T-cell (primary cell): Measurements from ENCODE around the gene BIN2. TPM values are rescaled to one million over a fixed set of nuclear protein-coding genes. Genes with fewer than 3 reads are reported as not detected.

Experiments used
- ATAC-seq, 4 experiments: fragments of 200-7000 bp in 3 of 4; fragments of 150-1000 bp in 1 of 4; cut with Tn5 transposase; replicated peaks in 1 of 4; 1 replicate in 3 of 4; 2 replicates in 1 of 4; pipeline ENCODE4 v1.10.0; 2021; ENCODE audit warnings: moderate library complexity in 3 of 4, mild to moderate bottlenecking in 2 of 4, moderate number of reproducible peaks in 1 of 4
- CTCF ChIA-PET, 2 donors: fragments of 300-600 bp; sonication (Branson Sonifier 250); formaldehyde crosslinking; loops; one replicate each; lab custom pipeline; 2022; ENCODE audit warnings: antibody characterized with exemption in 2 of 2; lab: Charles Lee
- POLR2A ChIA-PET, 2 donors: fragments of 300-600 bp; sonication (Branson Sonifier 250); formaldehyde crosslinking; loops; one replicate each; lab custom pipeline; 2022; ENCODE audit warnings: antibody characterized with exemption in 2 of 2; lab: Charles Lee
- DNase-seq, 35 experiments: peaks; one replicate each; pipeline versions ENCODE4 v3.0.0 to v3.0.0-alpha.2; 2013 to 2023
- H3K27ac ChIP-seq: one replicate; pipeline ENCODE4 v1.5.1; 2013; ENCODE audit warnings: low read length
- H3K27me3 ChIP-seq, 2 experiments: replicated peaks in 1 of 2; 1 replicate in 1 of 2; 2 replicates in 1 of 2; pipeline versions ENCODE4 v1.6.1 to v1.7.0; 2013; ENCODE audit warnings: low read length in 1 of 2, mixed read lengths in 1 of 2; ENCODE audit not compliant: control insufficient read depth in 2 of 2, insufficient read depth in 2 of 2; ENCODE audit errors: extremely low read depth in 1 of 2
- H3K36me3 ChIP-seq, 2 donors: 1 replicate in 1 of 2; 2 replicates in 1 of 2; pipeline versions ENCODE4 v1.6.1 to v1.7.0; 2013; ENCODE audit warnings: low read length in 1 of 2; ENCODE audit not compliant: control insufficient read depth in 2 of 2, insufficient read depth in 1 of 2; ENCODE audit errors: extremely low read depth in 1 of 2
- H3K4me1 ChIP-seq, 2 experiments: 1 replicate in 1 of 2; 2 replicates in 1 of 2; pipeline versions ENCODE4 v1.6.1 to v1.7.0; 2013; ENCODE audit warnings: low read length in 2 of 2, mixed read lengths in 1 of 2; ENCODE audit not compliant: insufficient read depth in 2 of 2, control insufficient read depth in 1 of 2; ENCODE audit errors: extremely low read depth in 1 of 2
- H3K4me3 ChIP-seq, 2 donors: 1 replicate in 1 of 2; 2 replicates in 1 of 2; pipeline versions ENCODE4 v1.5.1 to v1.7.0; 2013; ENCODE audit warnings: mild to moderate bottlenecking in 2 of 2, low read length in 1 of 2, moderate library complexity in 1 of 2; ENCODE audit not compliant: control insufficient read depth in 1 of 2; ENCODE audit errors: extremely low read depth in 1 of 2
- H3K9me3 ChIP-seq: 2 replicates; pipeline ENCODE4 v1.7.0; 2013
- H3K27ac Mint-ChIP-seq, 2 donors: one replicate each; pipeline ENCODE4 v1.8.0; 2020 to 2021; ENCODE audit warnings: mild to moderate bottlenecking in 2 of 2, mixed read lengths in 2 of 2
- H3K27me3 Mint-ChIP-seq, 2 donors: one replicate each; pipeline ENCODE4 v1.8.0; 2021 to 2022; ENCODE audit warnings: mixed read lengths in 2 of 2
- H3K36me3 Mint-ChIP-seq: one replicate; pipeline ENCODE4 v1.8.0; 2021; ENCODE audit warnings: mixed read lengths
- H3K4me1 Mint-ChIP-seq, 3 donors: one replicate each; pipeline ENCODE4 v1.8.0; 2020 to 2022; ENCODE audit warnings: mixed read lengths in 3 of 3, mild to moderate bottlenecking in 1 of 3
- H3K4me3 Mint-ChIP-seq, 3 donors: one replicate each; pipeline ENCODE4 v1.8.0; 2020 to 2022; ENCODE audit warnings: mild to moderate bottlenecking in 3 of 3, mixed read lengths in 3 of 3, moderate library complexity in 3 of 3
- H3K9me3 Mint-ChIP-seq, 3 donors: one replicate each; pipeline ENCODE4 v1.8.0; 2020 to 2022; ENCODE audit warnings: mixed read lengths in 3 of 3
- WGBS: methylation state at CpG from one replicate; pipeline ENCODE4 v1.1.5; 2013; ENCODE audit warnings: missing lambda C conversion rate; ENCODE audit not compliant: insufficient coverage; 5-methylcytosine and 5-hydroxymethylcytosine counted together
- total RNA-seq, 35 experiments: library from RNA in 6 of 35; stranded (reverse) in 6 of 35; fragments of 120-200 nt in 1 of 35; gene quantifications; one replicate each; pipeline versions ENCODE4 v1.2.1 to v1.2.4 and lab custom pipeline; 2013 to 2026

The BIN2 gene
- total RNA-seq, 5 donors from 2014 or later (not counting 1 experiment from before 2014, with no cell fraction given) = 196 to 240 (median 202) TPM

DNA sequence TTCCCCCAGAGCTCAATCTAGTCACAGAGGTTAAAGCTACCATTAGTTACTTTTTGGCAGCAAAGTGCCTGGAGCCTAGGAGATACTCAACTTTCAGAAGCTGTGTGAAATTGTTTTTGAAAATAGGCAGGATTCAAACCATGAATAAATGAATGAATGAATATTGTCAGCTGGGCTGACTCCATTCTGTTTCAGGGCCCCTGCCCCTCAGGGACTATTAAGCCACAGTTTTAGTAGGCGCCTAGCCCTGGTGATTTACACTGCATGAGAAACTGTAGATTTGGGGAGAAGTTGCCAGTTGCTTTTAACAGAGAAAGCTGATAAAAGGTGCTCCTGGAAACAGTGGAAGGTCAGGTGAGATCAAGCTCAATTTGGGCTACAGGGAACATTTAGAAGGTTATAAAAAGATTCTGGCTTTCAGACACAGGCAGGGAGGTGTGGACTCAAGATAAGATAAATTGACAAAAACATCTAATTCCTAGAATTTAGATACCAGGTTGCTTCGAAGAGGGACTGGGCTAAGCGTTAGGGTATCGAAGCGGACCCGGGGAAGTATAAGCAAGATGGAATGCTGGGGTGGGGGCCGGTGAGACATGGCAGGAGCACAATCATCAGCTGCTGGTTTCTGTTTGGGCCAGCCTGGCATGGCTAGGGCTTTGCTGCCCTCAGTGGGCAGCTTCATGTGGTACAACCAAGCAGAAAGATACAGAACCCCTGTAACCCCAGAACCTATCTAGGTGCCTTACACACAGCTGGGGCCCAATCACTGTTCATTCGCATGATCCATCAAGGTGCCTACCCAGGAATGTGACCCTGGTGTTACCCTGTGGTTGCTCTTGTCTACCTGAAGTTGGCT, 37.4 kb upstream of the BIN2 start:
- peaks cover 35% of the 10 kb centered on the region for H3K36me3 Mint-ChIP-seq
- no peaks in the 10 kb centered on the region for H3K27me3 Mint-ChIP-seq
- WGBS = 100% methylated on average over 4 of the region's 8 CpGs
- Histone ChIP-seq H3K27ac (no peak overlapping the region), H3K9me3 (no peaks in the 10 kb centered on the region), H3K36me3 (peaks cover 14 to 20% of the 10 kb centered on the region in 2 donors), H3K4me3 (no peak overlapping the region), H3K4me1 (no peaks in the 10 kb centered on the region), H3K27me3 (no peaks in the 10 kb centered on the region)
- ChIA-PET POLR2A (no interaction called here), CTCF (interaction anchor here in 1 of 2 donors (0.7 to 1.7 kb wide), 2 partner anchors 20 to 536 kb away, joined by 3 to 4 read pairs; no protein-coding TSS in a partner anchor)
- H3K4me1 Mint-ChIP-seq = peaks cover 5 to 12% (median 6%) of the 10 kb centered on the region in 3 donors
- no peaks in the 10 kb centered on the region for H3K9me3 Mint-ChIP-seq
- no peak overlapping the region for H3K27ac Mint-ChIP-seq
- no peak for DNase-seq
- H3K4me3 Mint-ChIP-seq = no peak overlapping the region
- no peak for ATAC-seq

DNA sequence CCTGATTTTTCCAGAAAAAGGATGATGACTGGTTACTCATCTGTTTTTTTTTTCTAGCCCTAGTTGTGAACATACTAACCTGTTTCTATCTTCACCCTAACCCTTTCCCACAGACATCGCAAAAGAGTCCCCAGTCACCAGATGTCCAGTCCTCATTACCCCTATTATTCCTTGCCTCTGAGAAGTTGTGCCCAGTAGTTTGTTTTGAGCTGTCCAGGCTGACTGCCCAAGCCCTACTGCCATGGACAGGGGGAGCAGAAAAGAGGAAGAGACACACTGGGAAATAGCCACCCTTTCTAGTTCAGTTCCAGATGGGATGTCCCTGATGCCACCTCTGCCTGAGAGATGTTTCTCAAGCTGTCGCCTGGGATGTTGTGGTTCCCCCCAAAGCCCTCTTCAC, 36.3 kb upstream of the BIN2 start:
- H3K4me1 ChIP-seq = no peaks in the 10 kb centered on the region
- Mint-ChIP-seq H3K4me3 (no peak overlapping the region), H3K27me3 (no peaks in the 10 kb centered on the region), H3K27ac (no peak overlapping the region), H3K36me3 (peaks cover 35% of the 10 kb centered on the region), H3K9me3 (no peaks in the 10 kb centered on the region), H3K4me1 (peaks cover 0 to 12% (median 0%) of the 10 kb centered on the region in 3 donors)
- H3K4me3 ChIP-seq = no peak overlapping the region
- ChIA-PET POLR2A (no interaction called here), CTCF (interaction anchor here (0.6 to 1.7 kb wide), 2 partner anchors 16 to 19 kb away, joined by 3 to 4 read pairs; no protein-coding TSS in a partner anchor)
- peaks cover 14 to 21% of the 10 kb centered on the region in 2 donors for H3K36me3 ChIP-seq
- DNase-seq (no peak), ATAC-seq (no peak)
- WGBS = no CpG with 5 or more reads among the region's 2 CpGs
- H3K27ac ChIP-seq = no peak overlapping the region
- no peaks in the 10 kb centered on the region for H3K9me3 ChIP-seq
- H3K27me3 ChIP-seq = no peaks in the 10 kb centered on the region

GRCh38 chr12:51359851-51360250, 35.9 kb upstream of the BIN2 start:
- Histone ChIP-seq H3K36me3 (peaks cover 14 to 24% of the 10 kb centered on the region in 2 donors), H3K4me1 (no peaks in the 10 kb centered on the region), H3K27ac (no peak overlapping the region), H3K27me3 (no peaks in the 10 kb centered on the region), H3K4me3 (no peak overlapping the region), H3K9me3 (no peaks in the 10 kb centered on the region)
- no peak for ATAC-seq
- Mint-ChIP-seq H3K27me3 (no peaks in the 10 kb centered on the region), H3K27ac (no peak overlapping the region), H3K9me3 (no peaks in the 10 kb centered on the region), H3K36me3 (peaks cover 38% of the 10 kb centered on the region), H3K4me1 (peaks cover 0 to 12% (median 0%) of the 10 kb centered on the region in 3 donors), H3K4me3 (no peak overlapping the region)
- ChIA-PET POLR2A (no interaction called here), CTCF (interaction anchor here (0.6 to 1.7 kb wide), 2 partner anchors 16 to 19 kb away, joined by 3 to 4 read pairs; no protein-coding TSS in a partner anchor)
- no CpG with 5 or more reads among the region's 4 CpGs for WGBS
- DNase-seq = no peak

- Mint-ChIP-seq H3K36me3 (peaks cover 32% of the 10 kb centered on the region), H3K9me3 (no peaks in the 10 kb centered on the region), H3K4me3 (no peak overlapping the region), H3K27me3 (no peaks in the 10 kb centered on the region), H3K4me1 (peaks cover 0 to 7% (median 0%) of the 10 kb centered on the region in 3 donors), H3K27ac (no peak overlapping the region)
- ATAC-seq (no peak), DNase-seq (no peak)
- ChIA-PET POLR2A (no interaction called here), CTCF (no interaction called here)
- Histone ChIP-seq H3K27ac (no peak overlapping the region), H3K36me3 (peaks cover 10 to 24% of the 10 kb centered on the region in 2 donors), H3K4me1 (no peaks in the 10 kb centered on the region), H3K4me3 (no peak overlapping the region), H3K27me3 (no peaks in the 10 kb centered on the region), H3K9me3 (no peaks in the 10 kb centered on the region)
- 96% methylated on average over 5 of the region's 8 CpGs for WGBS
These were observed 34.5 kb upstream of the BIN2 start for GRCh38 chr12:51358496-51358895.

DNA sequence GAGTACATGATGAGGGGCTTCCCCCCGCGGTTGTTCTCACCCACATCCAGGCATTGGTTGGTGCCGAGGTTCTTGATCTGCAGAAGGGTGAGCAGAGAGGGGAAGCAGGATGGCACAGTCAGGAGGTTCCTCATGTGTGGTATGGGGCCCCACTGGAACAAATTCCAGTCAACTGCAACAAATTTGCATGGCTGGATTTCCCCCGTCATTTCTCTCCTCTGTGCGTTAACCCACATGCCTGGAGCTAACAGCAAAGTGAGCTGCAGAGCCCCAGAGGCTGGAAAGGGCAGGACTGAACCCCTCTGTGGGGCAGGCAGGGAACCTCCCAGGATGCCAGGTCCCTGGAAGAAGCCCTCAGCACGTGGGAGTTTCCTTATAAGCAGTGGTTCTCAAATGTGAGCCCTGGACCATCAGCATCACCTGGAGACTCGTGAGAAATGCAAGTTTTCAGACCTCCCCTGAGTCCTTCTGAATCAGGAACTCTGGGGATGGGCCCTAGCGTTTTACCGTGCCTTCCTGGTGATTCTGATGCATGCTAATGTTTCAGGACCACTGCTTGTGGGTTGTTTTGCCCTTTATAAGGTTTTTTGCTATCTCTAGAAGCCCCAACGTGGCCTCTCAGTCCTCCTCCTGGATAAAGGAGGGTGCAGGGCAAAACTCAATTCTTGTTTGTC, 33.5 kb upstream of the BIN2 start:
- peak in 1 of 35 experiments; percentile 22 for DNase-seq
- Mint-ChIP-seq H3K9me3 (no peaks in the 10 kb centered on the region), H3K4me3 (no peak overlapping the region), H3K27me3 (no peaks in the 10 kb centered on the region), H3K36me3 (peaks cover 32% of the 10 kb centered on the region), H3K4me1 (peaks cover 0 to 7% (median 0%) of the 10 kb centered on the region in 3 donors), H3K27ac (no peak overlapping the region)
- Histone ChIP-seq H3K4me1 (no peaks in the 10 kb centered on the region), H3K27me3 (no peaks in the 10 kb centered on the region), H3K36me3 (peaks cover 10 to 20% of the 10 kb centered on the region in 2 donors), H3K9me3 (no peaks in the 10 kb centered on the region), H3K4me3 (no peak overlapping the region), H3K27ac (no peak overlapping the region)
- POLR2A ChIA-PET = interaction anchor here in 1 of 2 donors (0.6 kb wide), 1 partner anchor 85 kb away, joined by 5 read pairs; no protein-coding TSS in a partner anchor
- CTCF ChIA-PET = no interaction called here
- WGBS = 73% methylated on average over 2 of the region's 10 CpGs
- peak in 1 of 4 experiments; percentile 20 for ATAC-seq

GRCh38 chr12:51351913-51352532, 28.0 kb upstream of the BIN2 start:
- no peak overlapping the region for H3K27ac ChIP-seq
- H3K4me1 Mint-ChIP-seq = peaks cover 2 to 11% (median 3%) of the 10 kb centered on the region in 3 donors
- peak; percentile 60 to 75 (median 62) for ATAC-seq
- DNase-seq = peak in 34 of 35 experiments; percentile 2 to 75 (median 36)
- H3K4me3 ChIP-seq = no peak overlapping the region
- no peak overlapping the region for H3K4me3 Mint-ChIP-seq
- H3K4me1 ChIP-seq = peaks cover 0 to 4% of the 10 kb centered on the region in 2 experiments
- no peaks in the 10 kb centered on the region for H3K9me3 Mint-ChIP-seq
- ChIA-PET CTCF (interaction anchor here in 1 of 2 donors (1.3 kb wide), 1 partner anchor 527 kb away, joined by 8 read pairs; no protein-coding TSS in a partner anchor), POLR2A (no interaction called here)
- peaks cover 0 to 4% of the 10 kb centered on the region in 2 donors for H3K36me3 ChIP-seq
- H3K36me3 Mint-ChIP-seq = peaks cover 7% of the 10 kb centered on the region
- 79% methylated on average over 8 of the region's 11 CpGs for WGBS
- no peaks in the 10 kb centered on the region for H3K27me3 ChIP-seq
- H3K9me3 ChIP-seq = no peaks in the 10 kb centered on the region
- H3K27ac Mint-ChIP-seq = no peak overlapping the region
- H3K27me3 Mint-ChIP-seq = no peaks in the 10 kb centered on the region
